Kidney (tissue), 14 donors: ENCODE data around the gene KCNQ1OT1. TPM values are rescaled to one million over a fixed set of nuclear protein-coding genes. Genes with fewer than 3 reads are reported as not detected.
A peak's percentile ranks its signal among the peaks of the same experiment; 100 is the strongest.

Source experiments
- DNase-seq, 5 donors: peaks; one replicate each; pipeline ENCODE4 v3.0.0-alpha.2; 2013 to 2020
- FAIRE-seq: peaks from 2 replicates; lab custom pipeline; 2012; peaks lifted over from hg19 to GRCh38; lab: Jason Lieb, UNC
- H3K27ac ChIP-seq, 2 donors: one replicate each; pipeline ENCODE4 v1.7.0; 2013; ENCODE audit warnings: low read depth in 2 of 2, low read length in 2 of 2, inconsistent platforms in 1 of 2
- H3K27me3 ChIP-seq: one replicate; pipeline ENCODE4 v1.7.1; 2013; ENCODE audit warnings: low read length, inconsistent platforms; ENCODE audit not compliant: control insufficient read depth, insufficient read depth
- H3K36me3 ChIP-seq, 3 donors: one replicate each; pipeline versions ENCODE4 v1.7.0 to v1.7.1; 2013; ENCODE audit warnings: low read length in 3 of 3, control low read depth in 1 of 3, inconsistent platforms in 1 of 3; ENCODE audit not compliant: insufficient read depth in 3 of 3, control insufficient read depth in 2 of 3
- H3K4me1 ChIP-seq, 3 donors: one replicate each; pipeline versions ENCODE4 v1.7.0 to v1.7.1; 2013; ENCODE audit warnings: low read length in 3 of 3, inconsistent platforms in 1 of 3, low read depth in 1 of 3; ENCODE audit not compliant: control insufficient read depth in 2 of 3, insufficient read depth in 2 of 3
- H3K4me3 ChIP-seq, 3 donors: one replicate each; pipeline versions ENCODE4 v1.7.0 to v1.8.1; 2013; ENCODE audit warnings: low read length in 3 of 3, control low read depth in 1 of 3, inconsistent platforms in 1 of 3
- H3K9ac ChIP-seq, 3 donors: one replicate each; pipeline versions ENCODE4 v1.7.0 to v1.7.1; 2013; ENCODE audit warnings: low read length in 3 of 3, control low read depth in 1 of 3, inconsistent platforms in 1 of 3
- H3K9me3 ChIP-seq, 3 donors: one replicate each; pipeline versions ENCODE4 v1.7.0 to v1.7.1; 2013; ENCODE audit warnings: low read length in 3 of 3, control low read depth in 1 of 3, inconsistent platforms in 1 of 3; ENCODE audit not compliant: control insufficient read depth in 2 of 3, insufficient read depth in 1 of 3
- CTCF ChIP-seq: IDR thresholded peaks from 3 replicates; pipeline ENCODE4 v1.5.1; 2012; ENCODE audit warnings: mild to moderate bottlenecking, moderate library complexity, borderline replicate concordance; ENCODE audit not compliant: insufficient read depth; ENCODE audit errors: extremely low read depth
- intact Hi-C: fragments of 100-400 bp; cut with DNase I; formaldehyde crosslinking; loops from one replicate; pipeline ENCODE4 v1.11.1; 2022
- polyA plus RNA-seq: library from polyadenylated mRNA; stranded (reverse); fragments of 350-450 nt; fragmentation: Illumina TruSeq; extraction: RNeasy Lipid Tissue Mini Kit (QIAGEN cat#74804); gene quantifications from one replicate; pipeline ENCODE4 v1.2.3, GENCODE V29; 2014; ENCODE audit warnings: low read depth, low replicate concordance; ENCODE audit not compliant: insufficient read depth
- total RNA-seq: library from RNA; stranded (reverse); fragmentation: NEBNext Ultra II Directional; extraction: Animal tissue kit (Norgen Biotek cat#: 25700); gene quantifications from one replicate; pipeline ENCODE4 v1.2.1, GENCODE V29; 2021
- donor health status: control.
- donor health status: control.
- donor health status: control.
- donor health status: control.
- donor health status: control.
- donor health status: DM: yes; HTN: yes; CAD: no.
- donor health status: Normal renal cell carcinoma (clear cell type).

Gene KCNQ1OT1
- total and polyA plus RNA-seq, 2 donors from 2014 or later, result 0.22 to 4.4 TPM

- no peaks in the 10 kb centered on the region for H3K36me3 ChIP-seq
- intact Hi-C loops, result no loop called here
- no peaks in the 10 kb centered on the region for H3K27me3 ChIP-seq
- no peak for TF ChIP-seq CTCF
- H3K4me3 ChIP-seq, result no peak overlapping the region
- H3K9ac ChIP-seq, result no peak overlapping the region
- no peaks in the 10 kb centered on the region for H3K9me3 ChIP-seq
- DNase-seq (peak in 3 of 5 donors; percentile 14 to 65 (median 54)), FAIRE-seq (no peak)
- H3K4me1 ChIP-seq, result no peaks in the 10 kb centered on the region
- H3K27ac ChIP-seq, result no peak overlapping the region
Measured at GRCh38 chr11:2576549-2576948, 123.2 kb downstream of the KCNQ1OT1 start.

- Histone ChIP-seq H3K27ac (no peak overlapping the region), H3K9me3 (no peaks in the 10 kb centered on the region), H3K36me3 (no peaks in the 10 kb centered on the region), H3K27me3 (no peaks in the 10 kb centered on the region), H3K4me1 (no peaks in the 10 kb centered on the region), H3K4me3 (no peak overlapping the region), H3K9ac (no peak overlapping the region)
- TF ChIP-seq CTCF, result no peak
- FAIRE-seq (no peak), DNase-seq (peak in 3 of 5 donors; percentile 9 to 47 (median 45))
- intact Hi-C loops, result no loop called here
Measured at GRCh38 chr11:2576111-2576510, 123.7 kb downstream of the KCNQ1OT1 start.

GRCh38 chr11:2575591-2576051 is 124.2 kb downstream of the KCNQ1OT1 start:
- no peak overlapping the region for H3K27ac ChIP-seq
- no peaks in the 10 kb centered on the region for H3K4me1 ChIP-seq
- H3K4me3 ChIP-seq, result no peak overlapping the region

More at GRCh38 chr11:2575591-2576051, 124.2 kb downstream of the KCNQ1OT1 start:
- DNase-seq, result peak in 2 of 5 donors; percentile 40 to 50
- no peak overlapping the region for H3K9ac ChIP-seq
- no peak for FAIRE-seq
- no peaks in the 10 kb centered on the region for H3K27me3 ChIP-seq
- intact Hi-C loops, result no loop called here
- no peaks in the 10 kb centered on the region for H3K9me3 ChIP-seq
- no peaks in the 10 kb centered on the region for H3K36me3 ChIP-seq
- no peak for TF ChIP-seq CTCF
